ENCODE data around the gene MYH6. TPM values are rescaled to one million over a fixed set of nuclear protein-coding genes. Genes with fewer than 3 reads are reported as not detected.

Gene MYH6
- total and polyA plus RNA-seq, 7 donors = 44.1 to 532 (median 138) TPM

GRCh38 chr14:23344481-23344880 lies 63.6 kb downstream of the MYH6 start:
- WGBS, 3 donors = 55 to 66% (median 60%) methylated on average over 3 of the region's 3 CpGs
- H3K36me3 ChIP-seq (ENCODE audit: insufficient read depth in 1 of 2, low read depth in 1 of 2) = no peaks in the 10 kb centered on the region

GRCh38 chr14:23339506-23340268 lies 68.4 kb downstream of the MYH6 start:
- H3K9me3 ChIP-seq = no peaks in the 10 kb centered on the region
- intact Hi-C loops (cut with DNase I) = no loop called here

More at GRCh38 chr14:23344481-23344880, 63.6 kb downstream of the MYH6 start:
- ATAC-seq = no peak
- Histone ChIP-seq H3K4me1 (no peaks in the 10 kb centered on the region), H3K27ac (no peak overlapping the region), H3K4me3 (no peak overlapping the region), H3K9me3 (no peaks in the 10 kb centered on the region), H3K27me3 (ENCODE audit: insufficient read depth in 3 of 3, low read length in 2 of 3) (no peaks in the 10 kb centered on the region)
- DNase-seq = no peak
- TF ChIP-seq CTCF (IDR thresholded peaks at IDR 0.05) = no peak
- intact Hi-C loops (cut with DNase I) = no loop called here

GRCh38 chr14:23335623-23336022 lies 72.5 kb downstream of the MYH6 start:
- no peak for DNase-seq
- H3K9me3 ChIP-seq = no peaks in the 10 kb centered on the region
- H3K4me3 ChIP-seq = no peak overlapping the region
- no peak overlapping the region for H3K27ac ChIP-seq
- ATAC-seq = no peak
- TF ChIP-seq CTCF (IDR thresholded peaks at IDR 0.05) = no peak
- H3K27me3 ChIP-seq (ENCODE audit: insufficient read depth in 3 of 3, low read length in 2 of 3) = peaks cover 0 to 3% (median 0%) of the 10 kb centered on the region in 3 donors
- no peaks in the 10 kb centered on the region for H3K4me1 ChIP-seq
- WGBS, 3 donors = 84 to 86% (median 85%) methylated on average over 5 of the region's 5 CpGs
- H3K36me3 ChIP-seq (ENCODE audit: insufficient read depth in 1 of 2, low read depth in 1 of 2) = no peaks in the 10 kb centered on the region
- intact Hi-C loops (cut with DNase I) = no loop called here

More at GRCh38 chr14:23339506-23340268, 68.4 kb downstream of the MYH6 start:
- Histone ChIP-seq H3K27ac (no peak overlapping the region), H3K27me3 (ENCODE audit: insufficient read depth in 3 of 3, low read length in 2 of 3) (peaks cover 0 to 3% (median 0%) of the 10 kb centered on the region in 3 donors), H3K4me1 (no peaks in the 10 kb centered on the region), H3K36me3 (ENCODE audit: insufficient read depth in 1 of 2, low read depth in 1 of 2) (no peaks in the 10 kb centered on the region), H3K4me3 (no peak overlapping the region)
- DNase-seq (no peak), ATAC-seq (no peak)
- WGBS, 3 donors = 69 to 81% (median 76%) methylated on average over 1 of the region's 1 CpG
- no peak for TF ChIP-seq CTCF (IDR thresholded peaks at IDR 0.05)

Other genes with a start within 250 kb of the MYH6 start
- 10 to 100 TPM in 3 of 4 donors, 1 to 10 TPM in 1; 7.5 to 43.0 (median 24.1) TPM for gene SLC7A8, start 224.6 kb downstream of the MYH6 start, total RNA-seq
- gene SLC7A8, start 224.6 kb downstream of the MYH6 start, polyA plus RNA-seq = 10 to 100 TPM; 10.4 to 72.6 (median 44.2) TPM
- not detected for gene RNF212B, start 170.3 kb downstream of the MYH6 start, total RNA-seq
- not detected for gene RNF212B, start 170.3 kb downstream of the MYH6 start, polyA plus RNA-seq
- gene HOMEZ, start 122.1 kb downstream of the MYH6 start, total RNA-seq = 10 to 100 TPM in 2 of 4 donors, 1 to 10 TPM in 2; 6.3 to 13.4 (median 9.6) TPM
- 1 to 10 TPM; 3.5 to 4.8 (median 4.5) TPM for gene HOMEZ, start 122.1 kb downstream of the MYH6 start, polyA plus RNA-seq
- 10 to 100 TPM in 2 of 4 donors, 1 to 10 TPM in 2; 6.4 to 15.2 (median 9.5) TPM for gene PPP1R3E, start 105.4 kb downstream of the MYH6 start, total RNA-seq
- 10 to 100 TPM in 1 of 3 donors, 1 to 10 TPM in 2; 5.6 to 23.1 (median 9.9) TPM for gene PPP1R3E, start 105.4 kb downstream of the MYH6 start, polyA plus RNA-seq
- 10 to 100 TPM; 17.8 to 30.2 (median 26.7) TPM for gene BCL2L2, start 101.4 kb downstream of the MYH6 start, total RNA-seq
- 10 to 100 TPM; 12.1 to 23.8 (median 20.6) TPM for gene BCL2L2, start 101.4 kb downstream of the MYH6 start, polyA plus RNA-seq
- gene PABPN1, start 86.8 kb downstream of the MYH6 start, total RNA-seq = 10 to 100 TPM; 65.2 to 84.0 (median 79.6) TPM
- 100 to 1,000 TPM in 2 of 3 donors, 10 to 100 TPM in 1; 73.6 to 104 (median 102) TPM for gene PABPN1, start 86.8 kb downstream of the MYH6 start, polyA plus RNA-seq
- gene SLC22A17, start 55.4 kb downstream of the MYH6 start, total RNA-seq = 1 to 10 TPM in 3 of 4 donors, under 1 TPM in 1; 0.95 to 6.3 (median 1.8) TPM
- 1 to 10 TPM; 1.1 to 1.4 (median 1.2) TPM for gene SLC22A17, start 55.4 kb downstream of the MYH6 start, polyA plus RNA-seq
- 1 to 10 TPM in 3 of 4 donors, under 1 TPM in 1; 0.93 to 2.5 (median 1.4) TPM for gene EFS, start 43.1 kb downstream of the MYH6 start, total RNA-seq
- 1 to 10 TPM in 2 of 3 donors, under 1 TPM in 1; 0.98 to 1.1 (median 1.1) TPM for gene EFS, start 43.1 kb downstream of the MYH6 start, polyA plus RNA-seq
- not detected for gene IL25, start 35.5 kb downstream of the MYH6 start, total RNA-seq
- under 1 TPM in 1 of 3 donors, not detected in 2; 0.01 TPM for gene IL25, start 35.5 kb downstream of the MYH6 start, polyA plus RNA-seq
- gene CMTM5, start 31.2 kb downstream of the MYH6 start, total RNA-seq = not detected
- under 1 TPM; 0.20 to 0.63 (median 0.32) TPM for gene CMTM5, start 31.2 kb downstream of the MYH6 start, polyA plus RNA-seq
- gene MYH7, start 27.4 kb upstream of the MYH6 start, total RNA-seq = over 10,000 TPM in 1 of 4 donors, 1,000 to 10,000 TPM in 3; 4,588 to 15,830 (median 8,724) TPM
- 1,000 to 10,000 TPM; 1,035 to 2,043 (median 1,534) TPM for gene MYH7, start 27.4 kb upstream of the MYH6 start, polyA plus RNA-seq
- 10 to 100 TPM; 20.3 to 49.9 (median 30.1) TPM for gene NGDN, start 61.4 kb upstream of the MYH6 start, total RNA-seq
- 10 to 100 TPM; 60.7 to 91.1 (median 90.1) TPM for gene NGDN, start 61.4 kb upstream of the MYH6 start, polyA plus RNA-seq
- gene ZFHX2, start 143.5 kb upstream of the MYH6 start, total RNA-seq = 1 to 10 TPM in 1 of 4 donors, under 1 TPM in 3; 0.39 to 2.9 (median 0.63) TPM
- under 1 TPM; 0.11 to 0.71 (median 0.69) TPM for gene ZFHX2, start 143.5 kb upstream of the MYH6 start, polyA plus RNA-seq
- gene THTPA, start 148.0 kb upstream of the MYH6 start, total RNA-seq = 10 to 100 TPM; 18.5 to 29.9 (median 23.2) TPM
- 10 to 100 TPM; 23.0 to 53.5 (median 26.2) TPM for gene THTPA, start 148.0 kb upstream of the MYH6 start, polyA plus RNA-seq
- gene AP1G2, start 159.5 kb upstream of the MYH6 start, total RNA-seq = 10 to 100 TPM in 1 of 4 donors, 1 to 10 TPM in 3; 4.4 to 11.0 (median 6.1) TPM
- gene AP1G2, start 159.5 kb upstream of the MYH6 start, polyA plus RNA-seq = 1 to 10 TPM; 3.3 to 5.3 (median 4.3) TPM
- under 1 TPM; 0.05 to 0.62 (median 0.17) TPM for gene JPH4, start 170.5 kb upstream of the MYH6 start, total RNA-seq
- gene JPH4, start 170.5 kb upstream of the MYH6 start, polyA plus RNA-seq = under 1 TPM; 0.01 to 0.13 (median 0.03) TPM
- gene DHRS2, start 228.1 kb upstream of the MYH6 start, total RNA-seq = under 1 TPM in 1 of 4 donors, not detected in 3; 0.21 TPM
- gene DHRS2, start 228.1 kb upstream of the MYH6 start, polyA plus RNA-seq = under 1 TPM; 0.04 to 0.55 (median 0.22) TPM